Trophoblast cell (in vitro differentiated cells and primary cell): Measurements from ENCODE around the gene ASNS.

Experiments used
- DNase-seq, 2 donors: peaks; one replicate each; pipeline ENCODE4 v3.0.0-alpha.2; 2016
- H2AFZ ChIP-seq: 2 replicates; pipeline ENCODE4 v1.6.1; 2013; ENCODE audit warnings: low read length, moderate library complexity, mild to moderate bottlenecking; ENCODE audit not compliant: insufficient read depth, poor library complexity
- H2AK5ac ChIP-seq: 2 replicates; pipeline ENCODE4 v1.6.1; 2013; ENCODE audit warnings: mild to moderate bottlenecking, low read length
- H2BK120ac ChIP-seq: 2 replicates; pipeline ENCODE4 v1.6.1; 2013; ENCODE audit warnings: low read length, mild to moderate bottlenecking, moderate library complexity; ENCODE audit not compliant: insufficient read depth, poor library complexity
- H2BK12ac ChIP-seq: 2 replicates; pipeline ENCODE4 v1.6.1; 2013; ENCODE audit warnings: mild to moderate bottlenecking, low read length, moderate library complexity
- H2BK5ac ChIP-seq: 2 replicates; pipeline ENCODE4 v1.6.1; 2013; ENCODE audit warnings: low read length, low read depth, moderate library complexity, mild to moderate bottlenecking; ENCODE audit not compliant: poor library complexity
- H3K14ac ChIP-seq: 2 replicates; pipeline ENCODE4 v1.6.1; 2013; ENCODE audit warnings: mild to moderate bottlenecking, low read length
- H3K18ac ChIP-seq: 2 replicates; pipeline ENCODE4 v1.6.1; 2013; ENCODE audit warnings: mild to moderate bottlenecking, low read length
- H3K23ac ChIP-seq: 2 replicates; pipeline ENCODE4 v1.6.1; 2013; ENCODE audit warnings: low read length
- H3K27ac ChIP-seq: 2 replicates; pipeline ENCODE4 v1.5.1; 2013; ENCODE audit warnings: low read depth, mild to moderate bottlenecking, inconsistent platforms, low read length, moderate library complexity
- H3K27me3 ChIP-seq: 2 replicates; pipeline ENCODE4 v1.6.1; 2013; ENCODE audit warnings: inconsistent platforms, mild to moderate bottlenecking, low read length, moderate library complexity; ENCODE audit not compliant: insufficient read depth
- H3K36me3 ChIP-seq, 2 experiments: 1 replicate in 1 of 2; 2 replicates in 1 of 2; pipeline ENCODE4 v1.6.1; 2013; ENCODE audit warnings: low read length in 2 of 2, mild to moderate bottlenecking in 2 of 2, moderate library complexity in 1 of 2; ENCODE audit not compliant: insufficient read depth in 2 of 2, control insufficient read depth in 1 of 2
- H3K4ac ChIP-seq: 2 replicates; pipeline ENCODE4 v1.6.1; 2013; ENCODE audit warnings: low read depth, mild to moderate bottlenecking, low read length, moderate library complexity
- H3K4me1 ChIP-seq, 2 experiments: 1 replicate in 1 of 2; 2 replicates in 1 of 2; pipeline ENCODE4 v1.6.1; 2013; ENCODE audit warnings: low read length in 2 of 2, mild to moderate bottlenecking in 2 of 2, moderate library complexity in 1 of 2; ENCODE audit not compliant: insufficient read depth in 2 of 2, control insufficient read depth in 1 of 2
- H3K4me2 ChIP-seq: 2 replicates; pipeline ENCODE4 v1.6.1; 2013; ENCODE audit warnings: inconsistent platforms, mild to moderate bottlenecking, low read length, moderate library complexity
- H3K4me3 ChIP-seq: 2 replicates; pipeline ENCODE4 v1.5.1; 2013; ENCODE audit warnings: mild to moderate bottlenecking, low read depth, low read length, inconsistent platforms
- H3K79me1 ChIP-seq: one replicate; pipeline ENCODE4 v1.6.1; 2013; ENCODE audit warnings: low read length
- H3K79me2 ChIP-seq: 2 replicates; pipeline ENCODE4 v1.6.1; 2013; ENCODE audit warnings: low read length, mild to moderate bottlenecking; ENCODE audit not compliant: control insufficient read depth, insufficient read depth, poor library complexity
- H3K9ac ChIP-seq: 2 replicates; pipeline ENCODE4 v1.6.1; 2013; ENCODE audit warnings: mild to moderate bottlenecking, low read length
- H3K9me3 ChIP-seq: 2 replicates; pipeline ENCODE4 v1.6.1; 2013; ENCODE audit warnings: low read depth, mild to moderate bottlenecking, control low read depth, inconsistent platforms, low read length; ENCODE audit not compliant: insufficient read depth
- H4K12ac ChIP-seq: 2 replicates; pipeline ENCODE4 v1.6.1; 2013; ENCODE audit warnings: low read depth, mild to moderate bottlenecking, low read length, moderate library complexity
- H4K8ac ChIP-seq: 2 replicates; pipeline ENCODE4 v1.6.1; 2013; ENCODE audit warnings: low read depth, mild to moderate bottlenecking, low read length, moderate library complexity
- H4K91ac ChIP-seq: one replicate; pipeline ENCODE4 v1.6.1; 2013; ENCODE audit warnings: low read depth, mild to moderate bottlenecking, low read length, moderate library complexity
- WGBS: extraction: QIAGEN DNeasy Blood & Tissue Kit; methylation state at CpG from one replicate; pipeline ENCODE4 v1.1.7; 2013; ENCODE audit warnings: missing lambda C conversion rate; ENCODE audit not compliant: insufficient read length, insufficient coverage; ENCODE audit errors: extremely low coverage; 5-methylcytosine and 5-hydroxymethylcytosine counted together

The ASNS gene

GRCh38 chr7:97845622-97846203 lies 26.5 kb downstream of the ASNS start:
- no peak overlapping the region for H2BK120ac ChIP-seq
- no peak overlapping the region for H2BK5ac ChIP-seq
- WGBS = no CpG with 5 or more reads among the region's 2 CpGs
- no peak overlapping the region for H3K9ac ChIP-seq
- H2AK5ac ChIP-seq = no peak overlapping the region
- H3K27me3 ChIP-seq = no peaks in the 10 kb centered on the region
- no peak overlapping the region for H4K8ac ChIP-seq
- no peak overlapping the region for H4K91ac ChIP-seq
- H3K36me3 ChIP-seq = no peaks in the 10 kb centered on the region
- H3K4me3 ChIP-seq = no peak overlapping the region
- no peak overlapping the region for H3K4ac ChIP-seq
- no peak overlapping the region for H4K12ac ChIP-seq
- H3K14ac ChIP-seq = no peak overlapping the region
- no peaks in the 10 kb centered on the region for H3K79me2 ChIP-seq
- H3K4me2 ChIP-seq = no peak overlapping the region
- no peak overlapping the region for H3K23ac ChIP-seq
- H3K4me1 ChIP-seq = no peaks in the 10 kb centered on the region
- H3K18ac ChIP-seq = no peak overlapping the region
- H2BK12ac ChIP-seq = no peak overlapping the region
- H2AFZ ChIP-seq = no peak overlapping the region
- H3K9me3 ChIP-seq = peaks cover 7% of the 10 kb centered on the region
- H3K79me1 ChIP-seq = no peaks in the 10 kb centered on the region
- DNase-seq = peak in 1 of 2 donors; percentile 60
- no peak overlapping the region for H3K27ac ChIP-seq

- Histone ChIP-seq H4K8ac (no peak overlapping the region), H2BK12ac (no peak overlapping the region), H3K9me3 (peaks cover 7% of the 10 kb centered on the region), H3K27me3 (no peaks in the 10 kb centered on the region), H3K18ac (no peak overlapping the region), H3K4ac (no peak overlapping the region), H3K79me2 (no peaks in the 10 kb centered on the region), H3K4me2 (no peak overlapping the region), H3K9ac (no peak overlapping the region), H4K12ac (no peak overlapping the region), H3K14ac (no peak overlapping the region), H4K91ac (no peak overlapping the region), H2AFZ (no peak overlapping the region), H3K27ac (no peak overlapping the region), H3K79me1 (no peaks in the 10 kb centered on the region), H3K4me3 (no peak overlapping the region), H3K23ac (no peak overlapping the region), H3K4me1 (no peaks in the 10 kb centered on the region), H3K36me3 (no peaks in the 10 kb centered on the region), H2BK120ac (no peak overlapping the region), H2AK5ac (no peak overlapping the region), H2BK5ac (no peak overlapping the region)
- peak in 1 of 2 donors; percentile 20 for DNase-seq
- WGBS = no CpG with 5 or more reads among the region's 3 CpGs
Observed at GRCh38 chr7:97844036-97844435, 28.2 kb downstream of the ASNS start.

- Histone ChIP-seq H3K36me3 (no peaks in the 10 kb centered on the region), H3K27me3 (no peaks in the 10 kb centered on the region), H3K4me2 (no peak overlapping the region), H2BK12ac (no peak overlapping the region), H3K23ac (no peak overlapping the region), H4K12ac (no peak overlapping the region), H4K91ac (no peak overlapping the region), H3K9me3 (peaks cover 7% of the 10 kb centered on the region), H3K4me1 (no peaks in the 10 kb centered on the region), H3K79me1 (no peaks in the 10 kb centered on the region), H2AK5ac (no peak overlapping the region), H3K4me3 (no peak overlapping the region), H2AFZ (no peak overlapping the region), H2BK5ac (no peak overlapping the region), H3K18ac (no peak overlapping the region), H2BK120ac (no peak overlapping the region), H3K27ac (no peak overlapping the region), H3K14ac (no peak overlapping the region), H3K9ac (no peak overlapping the region), H3K4ac (no peak overlapping the region), H4K8ac (no peak overlapping the region), H3K79me2 (no peaks in the 10 kb centered on the region)
- WGBS = no CpG with 5 or more reads among the region's 27 CpGs
- DNase-seq = no peak
Observed at GRCh38 chr7:97842772-97843345, 29.3 kb downstream of the ASNS start.

DNA sequence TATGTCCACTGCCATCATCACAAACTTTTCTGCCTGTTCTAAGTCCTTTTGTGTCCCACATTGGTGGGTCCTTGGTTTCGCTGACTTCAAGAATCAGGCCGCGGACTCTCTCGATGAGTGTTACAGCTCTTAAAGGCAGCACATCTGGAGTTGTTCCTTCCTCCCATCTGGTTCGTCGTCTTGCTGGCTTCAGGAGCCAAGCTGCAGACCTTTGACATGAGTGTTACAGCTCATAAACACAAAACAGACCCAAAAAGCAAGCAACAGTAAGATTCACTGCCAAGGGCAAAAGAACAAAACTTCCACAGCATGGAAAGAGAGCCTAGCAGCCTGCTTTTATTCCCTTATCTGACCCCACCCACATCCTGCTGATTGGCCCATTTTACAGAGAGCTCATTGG lies 30.2 kb downstream of the ASNS start:
- Histone ChIP-seq H3K4me1 (no peaks in the 10 kb centered on the region), H2BK12ac (no peak overlapping the region), H3K79me1 (no peaks in the 10 kb centered on the region), H3K4ac (no peak overlapping the region), H3K36me3 (no peaks in the 10 kb centered on the region), H3K4me3 (no peak overlapping the region), H4K12ac (no peak overlapping the region), H2BK120ac (no peak overlapping the region), H3K18ac (no peak overlapping the region), H3K79me2 (no peaks in the 10 kb centered on the region), H3K9me3 (peaks cover 7% of the 10 kb centered on the region), H4K8ac (no peak overlapping the region), H3K27ac (no peak overlapping the region), H4K91ac (no peak overlapping the region), H3K4me2 (no peak overlapping the region), H3K23ac (no peak overlapping the region), H3K27me3 (no peaks in the 10 kb centered on the region), H2AK5ac (no peak overlapping the region), H2AFZ (no peak overlapping the region), H2BK5ac (no peak overlapping the region), H3K14ac (no peak overlapping the region), H3K9ac (no peak overlapping the region)
- DNase-seq = no peak
- WGBS = no CpG with 5 or more reads among the region's 6 CpGs
